HCT116 (cell line): ENCODE measurements around the gene EXOSC7. TPM values are rescaled to one million over a fixed set of nuclear protein-coding genes. Genes with fewer than 3 reads are reported as not detected.

Experiments used
- ATAC-seq: fragments of 200-7000 bp; cut with Tn5 transposase; 2 replicates; pipeline ENCODE4 v1.9.1; 2020; ENCODE audit warnings: mild to moderate bottlenecking, moderate library complexity
- BruUV-seq: library from RNA; stranded (reverse); fragments of 400-500 nt; replicated peaks from 2 replicates; lab custom pipeline; 2021; lab: Mats Ljungman, UMichigan
- CTCF ChIA-PET: fragments of 300-600 bp; sonication (Branson Sonifier 250); formaldehyde crosslinking; loops from one replicate; lab custom pipeline; 2021; ENCODE audit warnings: antibody characterized with exemption; lab: Charles Lee
- POLR2A ChIA-PET: fragments of 300-600, 350-600 bp; sonication (Branson Sonifier 250); formaldehyde crosslinking; loops from one replicate; lab custom pipeline; 2021; ENCODE audit warnings: antibody characterized with exemption; lab: Charles Lee
- RAD21 ChIA-PET, 2 experiments: fragments of 300-600 bp; sonication (Branson Sonifier 250); formaldehyde crosslinking; loops; one replicate each; lab custom pipeline; 2023; ENCODE audit warnings: low total read pairs in 2 of 2; ENCODE audit not compliant: uncharacterized antibody in 2 of 2, unreplicated experiment in 2 of 2, low non-redundant PET in 1 of 2; lab: Charles Lee
- DNase-seq: peaks from one replicate; pipeline ENCODE4 v3.0.0-alpha.2; 2010; ENCODE audit warnings: low read depth, low spot score
- H2AFZ ChIP-seq: fragments of 200-600 bp; shearing (Covaris generic), sonication (generic); 2 replicates; pipeline ENCODE4 v1.6.1; 2017; ENCODE audit warnings: low read depth, mixed run types, mixed read lengths, antibody characterized with exemption, low read length; ENCODE audit not compliant: poor library complexity, severe bottlenecking
- H3K27ac ChIP-seq: 2 replicates; pipeline ENCODE4 v1.5.1; 2012; ENCODE audit warnings: low read depth, low read length
- H3K27me3 ChIP-seq: fragments of 200-600 bp; sonication (generic); 2 replicates; pipeline ENCODE4 v1.6.1; 2016; ENCODE audit warnings: mixed run types, low read length, mixed read lengths; ENCODE audit not compliant: insufficient read depth
- H3K36me3 ChIP-seq, 2 experiments: fragments of 200-500 bp in 1 of 2; fragments of 200-600 bp in 1 of 2; sonication (Bioruptor generic) in 1 of 2; sonication (generic) in 1 of 2; 2 replicates each; pipeline versions ENCODE4 v1.5.1 to v1.6.1; 2014 to 2016; ENCODE audit warnings: low read length in 2 of 2, inconsistent platforms in 1 of 2, mixed read lengths in 1 of 2, mixed run types in 1 of 2; ENCODE audit not compliant: insufficient read depth in 2 of 2, control insufficient read depth in 1 of 2
- H3K4me1 ChIP-seq, 2 experiments: fragments of 200-600 bp in 1 of 2; sonication (generic) in 1 of 2; 2 replicates each; pipeline versions ENCODE4 v1.5.1 to v1.6.1; 2012 to 2017; ENCODE audit warnings: low read length in 2 of 2, inconsistent platforms in 1 of 2, mild to moderate bottlenecking in 1 of 2, mixed read lengths in 1 of 2, mixed run types in 1 of 2, moderate library complexity in 1 of 2; ENCODE audit not compliant: insufficient read depth in 2 of 2, control insufficient read depth in 1 of 2
- H3K4me2 ChIP-seq: fragments of 200-600 bp; sonication (generic); 2 replicates; pipeline ENCODE4 v1.6.1; 2017; ENCODE audit warnings: mixed run types, low read length, mixed read lengths
- H3K4me3 ChIP-seq, 2 experiments: fragments of 200-600 bp in 1 of 2; sonication (generic) in 1 of 2; replicated peaks in 1 of 2; 2 replicates each; pipeline ENCODE4 v1.5.1; 2011 to 2016; ENCODE audit warnings: low read length in 2 of 2, control low read depth in 1 of 2, low read depth in 1 of 2, mild to moderate bottlenecking in 1 of 2, mixed read lengths in 1 of 2, mixed run types in 1 of 2
- H3K79me2 ChIP-seq: fragments of 200-600 bp; sonication (generic); 2 replicates; pipeline ENCODE4 v1.6.1; 2017; ENCODE audit warnings: mild to moderate bottlenecking, mixed run types, low read length, moderate library complexity, mixed read lengths; ENCODE audit not compliant: insufficient read depth
- H3K9ac ChIP-seq: fragments of 200-600 bp; sonication (generic); 2 replicates; pipeline ENCODE4 v1.6.1; 2016; ENCODE audit warnings: low read length, mixed read lengths
- H3K9me2 ChIP-seq: fragments of 200-600 bp; sonication (generic), shearing (Covaris generic); 2 replicates; pipeline ENCODE4 v1.6.1; 2017; ENCODE audit warnings: mixed run types, mild to moderate bottlenecking, moderate library complexity; ENCODE audit not compliant: insufficient read depth
- H3K9me3 ChIP-seq, 2 experiments: fragments of 200-500 bp in 1 of 2; fragments of 200-600 bp in 1 of 2; sonication (Bioruptor generic) in 1 of 2; sonication (generic) in 1 of 2; 2 replicates each; pipeline ENCODE4 v1.6.1; 2014 to 2017; ENCODE audit warnings: low read length in 2 of 2, mixed read lengths in 2 of 2, inconsistent platforms in 1 of 2, low read depth in 1 of 2, mild to moderate bottlenecking in 1 of 2, mixed run types in 1 of 2, moderate library complexity in 1 of 2; ENCODE audit not compliant: control insufficient read depth in 1 of 2, insufficient read depth in 1 of 2
- H4K20me1 ChIP-seq: fragments of 200-600 bp; sonication (generic), shearing (Covaris generic); 2 replicates; pipeline ENCODE4 v1.6.1; 2017; ENCODE audit warnings: mixed run types, mild to moderate bottlenecking, moderate library complexity; ENCODE audit not compliant: insufficient read depth
- CBX3 ChIP-seq: IDR thresholded peaks from 2 replicates; pipeline ENCODE4 v1.6.1; 2012; ENCODE audit warnings: low read depth
- CEBPB ChIP-seq: IDR thresholded peaks from 2 replicates; pipeline ENCODE4 v1.6.1; 2012; ENCODE audit warnings: low read depth
- CTCF ChIP-seq, 3 experiments: fragments of 200-600 bp in 1 of 3; sonication (generic) in 1 of 3; IDR thresholded peaks in 2 of 3; conservative IDR thresholded peaks in 1 of 3; 2 replicates each; pipeline ENCODE4 v1.5.1; 2012 to 2017; ENCODE audit warnings: low read depth in 2 of 3, low read length in 2 of 3, antibody characterized with exemption in 1 of 3, borderline replicate concordance in 1 of 3, control low read depth in 1 of 3, mild to moderate bottlenecking in 1 of 3, mixed read lengths in 1 of 3, mixed run types in 1 of 3, moderate library complexity in 1 of 3; ENCODE audit not compliant: insufficient read depth in 1 of 3
- ELF1 ChIP-seq: IDR thresholded peaks from 2 replicates; pipeline ENCODE4 v1.6.1; 2012; ENCODE audit warnings: low read depth, borderline replicate concordance
- EZH2 ChIP-seq: fragments of 200-600 bp; sonication (generic); IDR thresholded peaks from 2 replicates; pipeline ENCODE4 v1.6.1; 2017; ENCODE audit warnings: antibody characterized with exemption, mixed run types
- POLR2A ChIP-seq: IDR thresholded peaks from 2 replicates; pipeline ENCODE4 v1.7.0; 2011; ENCODE audit warnings: borderline replicate concordance; ENCODE audit not compliant: insufficient read depth, insufficient read length; ENCODE audit errors: extremely low read depth
- POLR2AphosphoS5 ChIP-seq: IDR thresholded peaks from 2 replicates; pipeline ENCODE4 v1.6.1; 2011; ENCODE audit warnings: mild to moderate bottlenecking, low read depth, low read length, moderate library complexity
- RAD21 ChIP-seq: IDR thresholded peaks from 2 replicates; pipeline ENCODE4 v1.6.1; 2012; ENCODE audit warnings: low read depth, mild to moderate bottlenecking
- SIN3A ChIP-seq: IDR thresholded peaks from 2 replicates; pipeline ENCODE4 v1.6.1; 2012; ENCODE audit warnings: low read depth
- TCF7L2 ChIP-seq: IDR thresholded peaks from 2 replicates; pipeline ENCODE4 v1.7.0; 2011; ENCODE audit warnings: borderline replicate concordance, inconsistent platforms; ENCODE audit not compliant: insufficient read depth, insufficient read length; ENCODE audit errors: extremely low read depth
- ZNF274 ChIP-seq: fragments of 200-500 bp; sonication (Bioruptor generic); IDR thresholded peaks from 2 replicates; pipeline ENCODE4 v1.6.1; 2014; ENCODE audit warnings: mild to moderate bottlenecking, low read depth, low read length, inconsistent platforms
- intact Hi-C: fragments of 100-400 bp; cut with micrococcal nuclease; formaldehyde crosslinking; loops from 2 replicates; pipeline ENCODE4 v1.10.0; 2022
- total RNA-seq: library from RNA; stranded (reverse); gene quantifications from one replicate; pipeline ENCODE4 v1.2.1, GENCODE V29; 2021; ENCODE audit not compliant: unreplicated experiment
- TF ChIP-seq, protein P1 (sequence below): IDR thresholded peaks from 2 replicates; pipeline ENCODE4 v1.6.1; 2012
- TF ChIP-seq, protein P2 (sequence below): IDR thresholded peaks from 2 replicates; pipeline ENCODE4 v1.6.1; 2012

EXOSC7 gene
- total RNA-seq, 1 experiment from 2014 or later, result 72.6 TPM

- TF ChIP-seq CBX3 (no peak), POLR2A (no peak), POLR2AphosphoS5 (no peak), SIN3A (no peak), TCF7L2 (no peak), EZH2 (no peak), ELF1 (no peak), CEBPB (no peak), ZNF274 (no peak)
- TF ChIP-seq, protein P1, sequence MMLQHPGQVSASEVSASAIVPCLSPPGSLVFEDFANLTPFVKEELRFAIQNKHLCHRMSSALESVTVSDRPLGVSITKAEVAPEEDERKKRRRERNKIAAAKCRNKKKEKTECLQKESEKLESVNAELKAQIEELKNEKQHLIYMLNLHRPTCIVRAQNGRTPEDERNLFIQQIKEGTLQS, result no peak
- ChIA-PET RAD21 (interaction anchor here in 1 of 2 experiments (0.6 kb wide), 1 partner anchor 524 kb away, joined by 3 read pairs; no protein-coding TSS in a partner anchor), POLR2A (interaction anchor here (1.6 kb wide), 1 partner anchor 11 kb away, joined by 6 read pairs; the partner anchor contains the start of genes EXOSC7 and ZDHHC3), CTCF (interaction anchor here (1.2 kb wide), 1 partner anchor 10 kb away, joined by 3 read pairs; no protein-coding TSS in a partner anchor)
- Histone ChIP-seq H3K4me3 (no peak overlapping the region), H3K27me3 (no peaks in the 10 kb centered on the region), H4K20me1 (peaks cover 15% of the 10 kb centered on the region; the same call in 1 of the 2 replicates), H3K4me2 (no peak overlapping the region), H2AFZ (no peak overlapping the region), H3K4me1 (peaks cover 13 to 24% of the 10 kb centered on the region in 2 experiments), H3K9me3 (no peaks in the 10 kb centered on the region), H3K9ac (no peak overlapping the region), H3K27ac (no peak overlapping the region), H3K36me3 (peaks cover 2 to 29% of the 10 kb centered on the region in 2 experiments; a peak in 2 of 4 replicates), H3K79me2 (peaks cover 85% of the 10 kb centered on the region), H3K9me2 (no peaks in the 10 kb centered on the region)
- DNase-seq, result no peak
- intact Hi-C loops, result no loop called here
- ATAC-seq, result no peak
- no TSS peak for BruUV-seq
Measured at GRCh38 chr3:44987332-44987731, 11.3 kb downstream of the EXOSC7 start.

DNA sequence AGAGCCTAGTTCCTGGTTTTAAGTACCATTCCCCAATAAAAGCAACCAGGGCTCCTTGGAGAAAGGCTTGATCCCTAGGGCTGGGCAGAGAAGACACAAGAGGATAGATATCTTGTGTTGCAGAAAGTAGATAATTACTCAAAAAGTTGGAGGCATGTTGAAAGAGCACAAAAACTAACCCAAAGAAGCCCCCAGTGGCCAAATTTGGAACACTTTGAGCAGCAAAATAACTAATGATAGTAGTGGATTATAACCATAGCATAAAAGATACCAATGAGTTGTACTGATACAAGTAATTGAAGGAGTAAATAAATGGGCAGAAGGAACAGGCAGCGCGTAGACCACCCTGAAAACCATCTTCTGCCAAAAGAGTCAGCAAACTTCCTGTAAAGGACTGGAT is 12.0 kb downstream of the EXOSC7 start:
- Histone ChIP-seq H3K4me1 (peaks cover 13 to 24% of the 10 kb centered on the region in 2 experiments), H3K27me3 (no peaks in the 10 kb centered on the region), H3K4me3 (no peak overlapping the region), H3K9me2 (no peaks in the 10 kb centered on the region), H3K79me2 (peaks cover 85% of the 10 kb centered on the region), H3K36me3 (peaks cover 2 to 30% of the 10 kb centered on the region in 2 experiments; a peak in 2 of 4 replicates), H3K9ac (no peak overlapping the region), H4K20me1 (peaks cover 15% of the 10 kb centered on the region; the same call in 1 of the 2 replicates), H3K4me2 (no peak overlapping the region), H2AFZ (no peak overlapping the region), H3K9me3 (no peaks in the 10 kb centered on the region), H3K27ac (no peak overlapping the region)
- intact Hi-C loops, result no loop called here
- DNase-seq (no peak), ATAC-seq (peak; percentile 49; the same call in 1 of the 2 replicates)
- CTCF ChIA-PET, result interaction anchor here (1.2 kb wide), 1 partner anchor 10 kb away, joined by 3 read pairs; no protein-coding TSS in a partner anchor
- TF ChIP-seq, protein P2, sequence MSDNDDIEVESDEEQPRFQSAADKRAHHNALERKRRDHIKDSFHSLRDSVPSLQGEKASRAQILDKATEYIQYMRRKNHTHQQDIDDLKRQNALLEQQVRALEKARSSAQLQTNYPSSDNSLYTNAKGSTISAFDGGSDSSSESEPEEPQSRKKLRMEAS, result no peak
- TF ChIP-seq CTCF (IDR thresholded peaks at IDR 0.05 in 2 of 3, conservative IDR thresholded peaks at IDR 0.05 in 1 of 3; ENCODE audit: borderline replicate concordance in 1 of 3, insufficient read depth in 1 of 3, low read depth in 2 of 3, low read length in 2 of 3) (peak; percentile 7 to 65 (median 59); a peak in 4 of 6 replicates), RAD21 (peak; percentile 34; the same call in 1 of the 2 replicates), TCF7L2 (no peak), EZH2 (no peak)
- RAD21 ChIA-PET, result no interaction called here
- BruUV-seq, result no TSS peak
- POLR2A ChIA-PET, result interaction anchor here (1.6 kb wide), 1 partner anchor 12 kb away, joined by 6 read pairs; the partner anchor contains the start of genes EXOSC7 and ZDHHC3
